GM23248 (cell line): Measurements from ENCODE around the gene UQCRC1. TPM values are rescaled to one million over a fixed set of nuclear protein-coding genes. Genes with fewer than 3 reads are reported as not detected.

Source experiments
- DNase-seq: peaks from one replicate; pipeline ENCODE4 v3.0.0-alpha.2; 2015
- H2AFZ ChIP-seq: fragments of 200-600 bp; sonication (generic); 2 replicates; pipeline ENCODE4 v1.6.1; 2016; ENCODE audit warnings: antibody characterized with exemption
- H3F3A ChIP-seq: fragments of 200-600 bp; sonication (generic); 2 replicates; pipeline ENCODE4 v1.6.1; 2016; ENCODE audit warnings: mild to moderate bottlenecking, antibody characterized with exemption, mixed run types; ENCODE audit not compliant: insufficient read depth
- H3K27ac ChIP-seq: fragments of 200-600 bp; sonication (generic); 2 replicates; pipeline ENCODE4 v1.5.1; 2016; ENCODE audit warnings: mild to moderate bottlenecking
- H3K27me3 ChIP-seq: fragments of 200-600 bp; sonication (generic); replicated peaks from 2 replicates; pipeline ENCODE4 v1.6.1; 2016; ENCODE audit warnings: mild to moderate bottlenecking; ENCODE audit not compliant: insufficient read depth
- H3K36me3 ChIP-seq: fragments of 200-600 bp; sonication (generic); 2 replicates; pipeline ENCODE4 v1.6.1; 2016; ENCODE audit warnings: low read depth, mild to moderate bottlenecking
- H3K4me1 ChIP-seq: fragments of 200-600 bp; sonication (generic); 2 replicates; pipeline ENCODE4 v1.6.1; 2016; ENCODE audit warnings: mild to moderate bottlenecking; ENCODE audit not compliant: insufficient read depth
- H3K4me2 ChIP-seq: fragments of 200-600 bp; sonication (generic); one replicate; pipeline ENCODE4 v1.6.1; 2016; ENCODE audit warnings: mild to moderate bottlenecking; ENCODE audit not compliant: unreplicated experiment
- H3K4me3 ChIP-seq: fragments of 200-600 bp; sonication (generic); 2 replicates; pipeline ENCODE4 v1.5.1; 2016; ENCODE audit warnings: mild to moderate bottlenecking
- H3K79me2 ChIP-seq: fragments of 200-600 bp; sonication (generic); 2 replicates; pipeline ENCODE4 v1.6.1; 2016; ENCODE audit warnings: mild to moderate bottlenecking; ENCODE audit not compliant: insufficient read depth
- H3K9ac ChIP-seq: fragments of 200-600 bp; sonication (generic); 2 replicates; pipeline ENCODE4 v1.6.1; 2016; ENCODE audit warnings: mild to moderate bottlenecking
- H3K9me2 ChIP-seq: fragments of 200-600 bp; sonication (generic); 2 replicates; pipeline ENCODE4 v1.6.1; 2016; ENCODE audit warnings: mixed run types, mild to moderate bottlenecking, moderate library complexity; ENCODE audit not compliant: insufficient read depth
- H3K9me3 ChIP-seq: fragments of 200-600 bp; sonication (generic); one replicate; pipeline ENCODE4 v1.6.1; 2017; ENCODE audit warnings: low read depth
- H4K20me1 ChIP-seq: fragments of 200-600 bp; sonication (generic); 2 replicates; pipeline ENCODE4 v1.6.0; 2016; ENCODE audit not compliant: insufficient read depth
- EZH2 ChIP-seq: fragments of 200-600 bp; sonication (generic); IDR thresholded peaks from 2 replicates; pipeline ENCODE4 v1.6.1; 2018; ENCODE audit warnings: antibody characterized with exemption, mild to moderate bottlenecking; ENCODE audit not compliant: insufficient read depth, poor library complexity, severe bottlenecking
- EZH2phosphoT487 ChIP-seq: fragments of 200-600 bp; sonication (generic); IDR thresholded peaks from 2 replicates; pipeline ENCODE4 v1.6.1; 2018; ENCODE audit warnings: antibody characterized with exemption, moderate library complexity, mild to moderate bottlenecking, low read depth; ENCODE audit not compliant: insufficient read depth
- WGBS, 2 experiments: methylation state at CpG; one replicate each; pipeline ENCODE4 v1.1.6; 2015 to 2017; ENCODE audit warnings: low lambda C conversion rate in 2 of 2, low coverage in 1 of 2; ENCODE audit errors: missing lambda C conversion rate in 2 of 2; 5-methylcytosine and 5-hydroxymethylcytosine counted together
- in situ Hi-C: fragments of 300-500 bp; cut with MboI; formaldehyde crosslinking; loops from 2 replicates; pipeline ENCODE4 v1.15.0; 2020
- polyA plus RNA-seq: library from polyadenylated mRNA; unstranded; fragments of >200 nt; fragmentation: Nextera tagmentation; extraction: Ambion mirVana; gene quantifications from 2 replicates; pipeline ENCODE4 v1.2.1, GENCODE V29; 2016
- total RNA-seq: library from RNA; depleted of rRNA; stranded (reverse); fragments of >200 nt; shearing (Covaris generic); gene quantifications from 2 replicates; pipeline ENCODE4 v1.2.3, GENCODE V29; 2014

UQCRC1 gene
- total and polyA plus RNA-seq, 2 experiments from 2014 or later, result 252 to 285 TPM

DNA sequence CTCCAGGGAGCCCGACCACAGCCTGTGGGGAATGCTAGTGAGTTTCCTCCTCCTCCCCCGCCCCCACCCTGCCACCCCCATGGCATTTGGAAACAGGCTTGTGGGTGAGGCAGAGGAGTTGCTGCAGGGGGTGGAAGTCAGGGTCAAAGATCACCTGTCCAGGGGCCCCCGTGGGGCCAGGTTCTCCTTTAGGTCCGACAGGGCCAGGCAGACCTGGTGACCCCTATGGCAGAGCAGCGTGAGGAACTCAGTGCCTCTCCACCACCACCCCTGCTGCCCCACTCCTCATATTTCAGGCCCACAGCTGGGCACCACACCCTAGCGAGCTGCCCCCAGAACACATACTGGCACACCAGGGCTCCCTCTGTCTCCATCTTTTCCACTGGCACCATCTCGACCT, 36.9 kb downstream of the UQCRC1 start:
- Histone ChIP-seq H3K4me3 (no peak overlapping the region), H3K27ac (no peak overlapping the region), H3K79me2 (no peaks in the 10 kb centered on the region), H3K4me1 (no peaks in the 10 kb centered on the region), H4K20me1 (no peaks in the 10 kb centered on the region), H3K9me3 (no peaks in the 10 kb centered on the region), H3K36me3 (no peaks in the 10 kb centered on the region), H3K9ac (no peak overlapping the region), H2AFZ (no peak overlapping the region), H3F3A (no peaks in the 10 kb centered on the region), H3K9me2 (no peaks in the 10 kb centered on the region), H3K27me3 (no peaks in the 10 kb centered on the region), H3K4me2 (no peak overlapping the region)
- 93 to 94% methylated on average over 3 to 7 of the region's 7 CpGs for WGBS, 2 experiments
- in situ Hi-C loops, result no loop called here
- DNase-seq, result no peak
- no peak for TF ChIP-seq EZH2phosphoT487
- no peak for TF ChIP-seq EZH2

DNA sequence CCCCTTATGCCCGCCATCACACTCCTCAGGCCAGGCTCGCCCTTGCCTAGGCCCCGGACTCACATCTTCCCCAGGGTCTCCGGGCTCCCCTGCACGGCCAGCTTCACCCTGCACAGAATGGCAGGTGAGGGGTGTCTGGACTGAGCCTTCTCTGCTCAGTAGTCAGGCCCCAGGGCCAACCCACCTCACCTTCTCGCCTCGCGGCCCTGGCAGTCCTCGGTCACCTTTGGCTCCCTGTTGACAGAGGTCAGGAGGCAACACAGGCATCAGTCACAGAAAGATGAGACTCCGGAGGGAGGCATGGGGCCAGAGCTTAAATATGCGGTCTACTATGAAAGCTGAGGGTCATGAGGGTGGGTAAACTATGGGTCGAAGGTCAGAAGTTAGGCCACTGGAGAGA, 37.5 kb downstream of the UQCRC1 start:
- no peak overlapping the region for H3K9ac ChIP-seq
- no peaks in the 10 kb centered on the region for H3K4me1 ChIP-seq
- no peaks in the 10 kb centered on the region for H3K79me2 ChIP-seq
- H2AFZ ChIP-seq, result no peak overlapping the region
- WGBS, 2 experiments, result 83 to 84% methylated on average over 12 of the region's 12 CpGs
- H3K9me2 ChIP-seq, result no peaks in the 10 kb centered on the region
- DNase-seq, result no peak
- no peak overlapping the region for H3K4me2 ChIP-seq
- H3K27ac ChIP-seq, result no peak overlapping the region
- TF ChIP-seq EZH2phosphoT487 (no peak), EZH2 (no peak)
- H4K20me1 ChIP-seq, result no peaks in the 10 kb centered on the region
- no peaks in the 10 kb centered on the region for H3K36me3 ChIP-seq
- in situ Hi-C loops, result no loop called here
- H3K4me3 ChIP-seq, result no peak overlapping the region
- H3F3A ChIP-seq, result no peaks in the 10 kb centered on the region
- no peaks in the 10 kb centered on the region for H3K27me3 ChIP-seq
- H3K9me3 ChIP-seq, result no peaks in the 10 kb centered on the region

DNA sequence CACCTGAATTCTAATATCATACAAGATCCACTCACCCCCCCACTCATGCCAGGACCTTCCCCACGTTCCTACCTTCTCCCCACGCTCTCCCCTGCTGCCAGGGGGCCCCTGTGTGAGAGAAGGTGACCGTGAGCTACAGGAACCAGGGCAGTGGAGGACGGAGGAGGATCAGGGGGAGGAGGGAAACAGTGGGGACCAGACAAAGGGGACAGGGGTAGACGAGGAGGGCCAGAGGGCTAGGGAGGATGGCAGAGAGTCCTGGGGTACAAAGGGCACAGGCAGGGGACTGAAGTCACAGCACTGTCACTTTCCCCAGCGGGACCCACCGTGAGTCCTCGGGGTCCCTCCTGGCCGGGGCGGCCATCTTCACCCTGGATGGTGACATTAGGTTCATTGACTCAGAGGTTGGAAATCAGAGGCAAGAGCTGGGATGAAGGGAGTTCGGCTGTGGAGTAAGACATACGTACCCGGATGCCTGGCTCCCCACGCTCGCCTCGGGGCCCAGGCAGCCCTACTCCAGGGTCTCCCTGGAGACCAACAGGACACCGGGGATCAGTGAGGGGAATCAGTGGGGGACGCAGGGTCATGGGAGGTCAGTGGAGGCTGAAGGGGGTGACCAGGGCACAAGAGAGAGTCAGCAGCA, 39.5 kb downstream of the UQCRC1 start:
- H3K27ac ChIP-seq, result no peak overlapping the region
- H3F3A ChIP-seq, result no peaks in the 10 kb centered on the region
- no peaks in the 10 kb centered on the region for H3K9me2 ChIP-seq
- no peaks in the 10 kb centered on the region for H4K20me1 ChIP-seq
- 94 to 95% methylated on average over 16 to 18 of the region's 18 CpGs for WGBS, 2 experiments
- in situ Hi-C loops, result no loop called here
- no peaks in the 10 kb centered on the region for H3K79me2 ChIP-seq
- H2AFZ ChIP-seq, result no peak overlapping the region
- TF ChIP-seq EZH2phosphoT487, result no peak
- TF ChIP-seq EZH2, result no peak
- H3K4me3 ChIP-seq, result no peak overlapping the region
- H3K4me1 ChIP-seq, result peaks cover 15% of the 10 kb centered on the region; the same call in 1 of the 2 replicates
- no peaks in the 10 kb centered on the region for H3K27me3 ChIP-seq
- no peak overlapping the region for H3K9ac ChIP-seq
- H3K36me3 ChIP-seq, result no peaks in the 10 kb centered on the region
- H3K4me2 ChIP-seq, result no peak overlapping the region
- no peaks in the 10 kb centered on the region for H3K9me3 ChIP-seq
- DNase-seq, result no peak

DNA sequence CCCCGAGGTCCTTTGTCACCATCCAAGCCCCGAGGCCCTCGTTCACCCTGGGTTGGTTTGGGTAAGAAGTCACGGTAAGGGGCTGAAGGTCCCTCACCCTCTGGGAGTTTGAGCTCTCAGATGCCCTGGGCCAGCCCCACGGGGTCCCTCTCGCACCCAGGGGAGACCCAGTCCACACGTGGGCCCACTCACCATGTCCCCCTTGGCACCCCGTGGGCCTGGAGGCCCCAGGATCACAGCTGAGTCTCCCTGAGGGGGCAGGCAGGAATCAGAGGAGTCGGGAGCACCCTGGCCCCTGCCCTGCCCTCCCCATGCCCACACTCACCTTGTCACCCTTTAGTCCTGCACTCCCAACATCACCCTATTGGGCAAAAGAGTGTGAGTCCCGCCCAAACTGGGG, 40.0 kb downstream of the UQCRC1 start:
- H3K9me2 ChIP-seq, result no peaks in the 10 kb centered on the region
- no peak overlapping the region for H3K4me3 ChIP-seq
- no peaks in the 10 kb centered on the region for H3F3A ChIP-seq
- DNase-seq, result no peak
- WGBS, 2 experiments, result 87 to 90% methylated on average over 9 to 10 of the region's 10 CpGs
- H3K9ac ChIP-seq, result no peak overlapping the region
- H2AFZ ChIP-seq, result no peak overlapping the region
- no peak for TF ChIP-seq EZH2phosphoT487
- TF ChIP-seq EZH2, result no peak
- H3K4me1 ChIP-seq, result peaks cover 19% of the 10 kb centered on the region
- H3K4me2 ChIP-seq, result no peak overlapping the region
- in situ Hi-C loops, result no loop called here
- no peak overlapping the region for H3K27ac ChIP-seq
- H3K27me3 ChIP-seq, result no peaks in the 10 kb centered on the region
- H3K36me3 ChIP-seq, result no peaks in the 10 kb centered on the region
- no peaks in the 10 kb centered on the region for H4K20me1 ChIP-seq
- H3K9me3 ChIP-seq, result no peaks in the 10 kb centered on the region
- no peaks in the 10 kb centered on the region for H3K79me2 ChIP-seq
